Kidney (tissue), 14 donors: ENCODE results near the gene RNF11. TPM values are rescaled to one million over a fixed set of nuclear protein-coding genes. Genes with fewer than 3 reads are reported as not detected.
"Not testable (repeated sequence)": the region's sequence is repeated elsewhere in the genome, so short reads cannot be mapped to it uniquely, and the experiment has no call there.

Experiments
- DNase-seq, 5 donors: peaks; one replicate each; pipeline ENCODE4 v3.0.0-alpha.2; 2013 to 2020
- FAIRE-seq: peaks from 2 replicates; lab custom pipeline; 2012; peaks lifted over from hg19 to GRCh38; lab: Jason Lieb, UNC
- H3K27ac ChIP-seq, 2 donors: one replicate each; pipeline ENCODE4 v1.7.0; 2013; ENCODE audit warnings: low read depth in 2 of 2, low read length in 2 of 2, inconsistent platforms in 1 of 2
- H3K27me3 ChIP-seq: one replicate; pipeline ENCODE4 v1.7.1; 2013; ENCODE audit warnings: low read length, inconsistent platforms; ENCODE audit not compliant: control insufficient read depth, insufficient read depth
- H3K36me3 ChIP-seq, 3 donors: one replicate each; pipeline versions ENCODE4 v1.7.0 to v1.7.1; 2013; ENCODE audit warnings: low read length in 3 of 3, control low read depth in 1 of 3, inconsistent platforms in 1 of 3; ENCODE audit not compliant: insufficient read depth in 3 of 3, control insufficient read depth in 2 of 3
- H3K4me1 ChIP-seq, 3 donors: one replicate each; pipeline versions ENCODE4 v1.7.0 to v1.7.1; 2013; ENCODE audit warnings: low read length in 3 of 3, inconsistent platforms in 1 of 3, low read depth in 1 of 3; ENCODE audit not compliant: control insufficient read depth in 2 of 3, insufficient read depth in 2 of 3
- H3K4me3 ChIP-seq, 3 donors: one replicate each; pipeline versions ENCODE4 v1.7.0 to v1.8.1; 2013; ENCODE audit warnings: low read length in 3 of 3, control low read depth in 1 of 3, inconsistent platforms in 1 of 3
- H3K9ac ChIP-seq, 3 donors: one replicate each; pipeline versions ENCODE4 v1.7.0 to v1.7.1; 2013; ENCODE audit warnings: low read length in 3 of 3, control low read depth in 1 of 3, inconsistent platforms in 1 of 3
- H3K9me3 ChIP-seq, 3 donors: one replicate each; pipeline versions ENCODE4 v1.7.0 to v1.7.1; 2013; ENCODE audit warnings: low read length in 3 of 3, control low read depth in 1 of 3, inconsistent platforms in 1 of 3; ENCODE audit not compliant: control insufficient read depth in 2 of 3, insufficient read depth in 1 of 3
- intact Hi-C: fragments of 100-400 bp; cut with DNase I; formaldehyde crosslinking; loops from one replicate; pipeline ENCODE4 v1.11.1; 2022
- polyA plus RNA-seq: library from polyadenylated mRNA; stranded (reverse); fragments of 350-450 nt; fragmentation: Illumina TruSeq; extraction: RNeasy Lipid Tissue Mini Kit (QIAGEN cat#74804); gene quantifications from one replicate; pipeline ENCODE4 v1.2.3, GENCODE V29; 2014; ENCODE audit warnings: low read depth, low replicate concordance; ENCODE audit not compliant: insufficient read depth
- total RNA-seq: library from RNA; stranded (reverse); fragmentation: NEBNext Ultra II Directional; extraction: Animal tissue kit (Norgen Biotek cat#: 25700); gene quantifications from one replicate; pipeline ENCODE4 v1.2.1, GENCODE V29; 2021
- TF ChIP-seq, protein P1 (sequence below): IDR thresholded peaks from 3 replicates; pipeline ENCODE4 v1.5.1; 2012; ENCODE audit warnings: mild to moderate bottlenecking, moderate library complexity, borderline replicate concordance; ENCODE audit not compliant: insufficient read depth; ENCODE audit errors: extremely low read depth
- donor health status: control.
- donor health status: control.
- donor health status: control.
- donor health status: control.
- donor health status: control.
- donor health status: DM: yes; HTN: yes; CAD: no.
- donor health status: Normal renal cell carcinoma (clear cell type).

The RNF11 gene
- total and polyA plus RNA-seq, 2 donors from 2014 or later, result 62.5 to 105 TPM

DNA sequence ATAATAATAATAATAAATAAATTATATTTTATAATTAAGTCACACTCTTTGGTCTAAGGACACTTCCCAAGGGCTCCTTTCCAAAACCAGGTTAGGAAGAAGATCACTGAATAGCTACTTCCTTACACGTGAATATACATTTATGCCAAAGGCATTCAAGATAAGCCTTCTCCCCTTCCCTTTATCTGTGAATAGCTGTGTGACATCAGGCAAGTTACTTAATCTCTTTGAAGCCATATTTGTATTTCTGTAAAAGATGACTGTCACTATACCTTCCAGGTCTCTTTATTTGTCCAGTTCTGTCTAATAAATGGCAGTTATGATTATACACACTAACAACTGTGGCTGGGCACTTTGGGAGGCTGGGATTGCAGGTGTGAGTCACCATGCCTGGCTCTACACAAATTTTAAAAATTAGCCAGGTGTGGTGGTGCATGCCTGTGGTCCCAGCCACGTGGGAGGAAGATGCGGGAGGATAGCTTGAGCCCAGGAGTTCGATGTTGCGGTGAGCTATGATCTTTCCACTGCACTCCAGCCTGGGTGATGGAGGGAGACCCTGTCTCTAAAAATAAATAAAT, 5.5 kb upstream of the RNF11 start:
- Histone ChIP-seq H3K9me3 (no peaks in the 10 kb centered on the region), H3K36me3 (no peaks in the 10 kb centered on the region), H3K27me3 (no peaks in the 10 kb centered on the region), H3K4me3 (no peak overlapping the region), H3K9ac (no peak overlapping the region), H3K4me1 (peaks cover 2 to 9% (median 8%) of the 10 kb centered on the region in 3 donors), H3K27ac (no peak overlapping the region)
- no peak for DNase-seq
- no peak for FAIRE-seq
- intact Hi-C loops, result no loop called here
- TF ChIP-seq, protein P1, sequence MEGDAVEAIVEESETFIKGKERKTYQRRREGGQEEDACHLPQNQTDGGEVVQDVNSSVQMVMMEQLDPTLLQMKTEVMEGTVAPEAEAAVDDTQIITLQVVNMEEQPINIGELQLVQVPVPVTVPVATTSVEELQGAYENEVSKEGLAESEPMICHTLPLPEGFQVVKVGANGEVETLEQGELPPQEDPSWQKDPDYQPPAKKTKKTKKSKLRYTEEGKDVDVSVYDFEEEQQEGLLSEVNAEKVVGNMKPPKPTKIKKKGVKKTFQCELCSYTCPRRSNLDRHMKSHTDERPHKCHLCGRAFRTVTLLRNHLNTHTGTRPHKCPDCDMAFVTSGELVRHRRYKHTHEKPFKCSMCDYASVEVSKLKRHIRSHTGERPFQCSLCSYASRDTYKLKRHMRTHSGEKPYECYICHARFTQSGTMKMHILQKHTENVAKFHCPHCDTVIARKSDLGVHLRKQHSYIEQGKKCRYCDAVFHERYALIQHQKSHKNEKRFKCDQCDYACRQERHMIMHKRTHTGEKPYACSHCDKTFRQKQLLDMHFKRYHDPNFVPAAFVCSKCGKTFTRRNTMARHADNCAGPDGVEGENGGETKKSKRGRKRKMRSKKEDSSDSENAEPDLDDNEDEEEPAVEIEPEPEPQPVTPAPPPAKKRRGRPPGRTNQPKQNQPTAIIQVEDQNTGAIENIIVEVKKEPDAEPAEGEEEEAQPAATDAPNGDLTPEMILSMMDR, result no peak

DNA sequence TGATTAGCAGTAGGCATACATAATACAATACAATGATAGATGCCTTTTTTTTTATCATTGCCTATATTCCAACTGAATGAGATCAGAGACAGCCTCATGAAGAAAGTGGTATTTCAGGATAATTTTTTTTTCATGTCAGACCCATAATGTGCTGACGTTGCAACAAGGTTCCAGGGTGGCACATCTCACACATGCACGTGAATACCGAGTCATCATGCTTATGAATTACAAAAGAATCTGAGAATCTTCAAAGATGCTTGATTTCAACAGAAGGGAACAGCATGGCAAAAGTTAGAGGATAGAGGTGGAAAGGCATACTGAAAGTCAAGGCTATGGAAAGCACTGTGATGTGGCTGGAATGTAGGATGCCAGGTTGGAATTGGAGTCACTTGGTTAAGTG, 5.0 kb upstream of the RNF11 start:
- intact Hi-C loops, result no loop called here

DNA sequence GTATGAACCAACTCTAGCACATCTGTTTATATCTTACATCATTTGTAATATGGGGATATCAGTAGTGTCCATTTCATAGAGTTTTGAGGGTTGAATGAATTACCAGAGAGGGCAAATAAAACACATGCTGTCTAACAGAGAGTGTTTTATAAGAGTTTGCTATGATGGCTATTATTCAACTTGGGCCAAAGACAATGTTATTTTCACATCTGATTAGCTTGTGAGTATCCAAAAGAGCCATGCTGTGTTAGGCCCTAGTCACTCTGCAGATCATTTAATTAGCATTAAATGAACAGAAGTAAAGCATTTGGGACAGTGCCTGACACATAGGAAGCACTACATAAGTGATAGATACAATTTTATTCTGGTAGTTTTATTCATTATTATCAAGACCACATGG, 4.2 kb upstream of the RNF11 start:
- H3K4me3 ChIP-seq, result no peak overlapping the region
- no peaks in the 10 kb centered on the region for H3K9me3 ChIP-seq
- peaks cover 4 to 11% (median 8%) of the 10 kb centered on the region in 3 donors for H3K4me1 ChIP-seq
- no peaks in the 10 kb centered on the region for H3K36me3 ChIP-seq
- DNase-seq (no peak), FAIRE-seq (no peak)
- intact Hi-C loops, result no loop called here
- TF ChIP-seq, protein P1, result no peak
- H3K9ac ChIP-seq, result no peak overlapping the region
- no peak overlapping the region for H3K27ac ChIP-seq
- H3K27me3 ChIP-seq, result no peaks in the 10 kb centered on the region

More for the DNA sequence above, 5.0 kb upstream of the RNF11 start:
- H3K9ac ChIP-seq, result no peak overlapping the region
- peaks cover 4 to 11% (median 8%) of the 10 kb centered on the region in 3 donors for H3K4me1 ChIP-seq
- no peak overlapping the region for H3K4me3 ChIP-seq
- H3K9me3 ChIP-seq, result no peaks in the 10 kb centered on the region
- no peaks in the 10 kb centered on the region for H3K27me3 ChIP-seq
- H3K27ac ChIP-seq, result no peak overlapping the region
- DNase-seq (no peak), FAIRE-seq (no peak)
- H3K36me3 ChIP-seq, result no peaks in the 10 kb centered on the region
- TF ChIP-seq, protein P1, result no peak

DNA sequence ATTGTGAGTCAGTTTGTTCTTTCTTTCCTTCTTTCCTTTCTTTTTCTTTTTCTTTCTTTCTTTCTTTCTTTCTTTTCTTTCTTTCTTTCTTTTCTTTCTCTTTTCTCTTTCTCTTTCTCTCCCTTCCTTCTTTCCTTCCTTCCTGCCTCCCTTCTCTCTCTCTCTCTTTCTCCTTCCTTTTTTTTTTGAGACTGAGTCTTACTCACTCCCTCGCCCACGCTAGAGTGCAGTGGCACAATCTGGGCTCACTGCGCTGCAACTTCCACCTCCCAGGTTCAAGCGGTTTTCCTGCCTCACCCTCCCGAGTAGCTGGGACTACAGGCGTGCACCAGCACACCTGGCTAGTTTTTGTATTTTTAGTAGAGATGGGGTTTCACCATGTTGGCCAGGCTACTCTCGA, 1.8 kb upstream of the RNF11 start:
- DNase-seq, H3K9me3 ChIP-seq, H3K9ac ChIP-seq, H3K27me3 ChIP-seq, H3K36me3 ChIP-seq, intact Hi-C loops, FAIRE-seq, H3K4me3 ChIP-seq, H3K27ac ChIP-seq: not testable (repeated sequence)
- H3K4me1 ChIP-seq, result peaks cover 4 to 11% (median 8%) of the 10 kb centered on the region in 3 donors
